GM12891 (cell line): Measurements from ENCODE around the gene PROX1.

ENCODE experiments used
- POLR2A ChIP-seq: IDR thresholded peaks from 2 replicates; pipeline ENCODE4 v1.6.1; 2011; ENCODE audit warnings: low read depth, low read length, control low read depth
- POLR2AphosphoS5 ChIP-seq: IDR thresholded peaks from 2 replicates; pipeline ENCODE4 v1.6.1; 2011; ENCODE audit warnings: low read depth, low read length, control low read depth
- SPI1 ChIP-seq: IDR thresholded peaks from 2 replicates; pipeline ENCODE4 v1.6.1; 2011; ENCODE audit warnings: low read depth, low read length, control low read depth
- TAF1 ChIP-seq: IDR thresholded peaks from 2 replicates; pipeline ENCODE4 v1.6.1; 2011; ENCODE audit warnings: low read depth, low read length, control low read depth

DNA sequence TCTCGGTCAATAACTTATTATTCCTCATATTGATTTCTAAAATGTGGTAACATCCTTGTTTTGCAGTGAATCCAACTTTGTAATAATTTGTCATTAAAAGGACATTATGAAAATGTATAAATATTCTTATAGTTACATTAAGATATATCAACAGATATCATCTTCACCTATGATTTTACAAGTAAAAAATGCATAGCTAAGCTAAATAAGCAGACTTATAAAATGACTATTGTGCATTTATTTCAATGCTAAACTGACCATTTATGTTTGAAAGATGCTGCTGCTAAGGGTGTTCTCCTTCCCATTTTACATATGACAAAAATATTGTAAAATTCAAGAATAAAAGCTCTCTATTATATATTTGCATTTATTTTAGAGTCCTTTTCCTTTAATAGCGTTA is 7.8 kb downstream of the PROX1 start:
- TF ChIP-seq POLR2AphosphoS5 (no peak), POLR2A (no peak), TAF1 (no peak), SPI1 (no peak)
